Smooth muscle cell (in vitro differentiated cells): ENCODE results near the gene CFAP206. TPM values are rescaled to one million over a fixed set of nuclear protein-coding genes. Genes with fewer than 3 reads are reported as not detected.

Experiments
- DNase-seq: peaks from one replicate; lab custom pipeline; 2025; ENCODE audit not compliant: unreplicated experiment; lab: John Stamatoyannopoulos, UW
- H2AFZ ChIP-seq: fragments of 200-600 bp; sonication (generic); 2 replicates; pipeline ENCODE4 v1.6.0; 2016; ENCODE audit warnings: antibody characterized with exemption, low read depth, mild to moderate bottlenecking
- H3F3A ChIP-seq: fragments of 200-600 bp; sonication (generic); 2 replicates; pipeline ENCODE4 v1.6.0; 2017; ENCODE audit warnings: antibody characterized with exemption, low read depth
- H3K27ac ChIP-seq: fragments of 200-600 bp; sonication (generic); 2 replicates; pipeline ENCODE4 v1.5.1; 2016; ENCODE audit warnings: low read depth, mild to moderate bottlenecking
- H3K27me3 ChIP-seq: fragments of 200-600 bp; sonication (generic); 2 replicates; pipeline ENCODE4 v1.6.1; 2016; ENCODE audit warnings: low read depth, mild to moderate bottlenecking
- H3K36me3 ChIP-seq: fragments of 200-600 bp; sonication (generic); 2 replicates; pipeline ENCODE4 v1.5.1; 2016; ENCODE audit warnings: low read depth
- H3K4me1 ChIP-seq: fragments of 200-600 bp; sonication (generic); 2 replicates; pipeline ENCODE4 v1.5.1; 2016; ENCODE audit warnings: low read depth
- H3K4me2 ChIP-seq: fragments of 200-600 bp; sonication (generic); 2 replicates; pipeline ENCODE4 v1.6.0; 2016; ENCODE audit warnings: mild to moderate bottlenecking
- H3K4me3 ChIP-seq: fragments of 200-600 bp; sonication (generic); 2 replicates; pipeline ENCODE4 v1.5.1; 2016; ENCODE audit warnings: mild to moderate bottlenecking
- H3K79me2 ChIP-seq: fragments of 200-600 bp; sonication (generic); 2 replicates; pipeline ENCODE4 v1.6.0; 2016; ENCODE audit warnings: low read depth, mild to moderate bottlenecking
- H3K9ac ChIP-seq: fragments of 200-600 bp; sonication (generic); 2 replicates; pipeline ENCODE4 v1.6.0; 2016; ENCODE audit warnings: low read depth
- H3K9me3 ChIP-seq: fragments of 200-600 bp; sonication (generic); replicated peaks from 2 replicates; pipeline ENCODE4 v1.5.1; 2016; ENCODE audit warnings: low read depth
- H4K20me1 ChIP-seq: fragments of 200-600 bp; sonication (generic); 2 replicates; pipeline ENCODE4 v1.6.0; 2016; ENCODE audit warnings: low read depth
- WGBS: methylation state at CpG from one replicate; pipeline ENCODE4 v1.1.7; 2016; ENCODE audit warnings: low lambda C conversion rate; 5-methylcytosine and 5-hydroxymethylcytosine counted together
- polyA plus RNA-seq: library from polyadenylated mRNA; unstranded; fragments of >200 nt; fragmentation: Nextera tagmentation; extraction: Ambion mirVana; gene quantifications from 2 replicates; pipeline ENCODE4 v1.2.1, GENCODE V29; 2016
- total RNA-seq: library from RNA; depleted of rRNA; stranded (reverse); fragments of >200 nt; gene quantifications from 2 replicates; pipeline ENCODE4 v1.2.3, GENCODE V29; 2014
- TF ChIP-seq, protein P1 (sequence below): fragments of 200-600 bp; sonication (generic); IDR thresholded peaks from 2 replicates; pipeline ENCODE4 v1.5.1; 2017; ENCODE audit warnings: borderline replicate concordance, mild to moderate bottlenecking, antibody characterized with exemption; ENCODE audit not compliant: insufficient read depth, poor library complexity, severe bottlenecking

The CFAP206 gene
- total and polyA plus RNA-seq, 2 experiments from 2014 or later: 0.21 to 2.0 TPM

- TF ChIP-seq, protein P1, sequence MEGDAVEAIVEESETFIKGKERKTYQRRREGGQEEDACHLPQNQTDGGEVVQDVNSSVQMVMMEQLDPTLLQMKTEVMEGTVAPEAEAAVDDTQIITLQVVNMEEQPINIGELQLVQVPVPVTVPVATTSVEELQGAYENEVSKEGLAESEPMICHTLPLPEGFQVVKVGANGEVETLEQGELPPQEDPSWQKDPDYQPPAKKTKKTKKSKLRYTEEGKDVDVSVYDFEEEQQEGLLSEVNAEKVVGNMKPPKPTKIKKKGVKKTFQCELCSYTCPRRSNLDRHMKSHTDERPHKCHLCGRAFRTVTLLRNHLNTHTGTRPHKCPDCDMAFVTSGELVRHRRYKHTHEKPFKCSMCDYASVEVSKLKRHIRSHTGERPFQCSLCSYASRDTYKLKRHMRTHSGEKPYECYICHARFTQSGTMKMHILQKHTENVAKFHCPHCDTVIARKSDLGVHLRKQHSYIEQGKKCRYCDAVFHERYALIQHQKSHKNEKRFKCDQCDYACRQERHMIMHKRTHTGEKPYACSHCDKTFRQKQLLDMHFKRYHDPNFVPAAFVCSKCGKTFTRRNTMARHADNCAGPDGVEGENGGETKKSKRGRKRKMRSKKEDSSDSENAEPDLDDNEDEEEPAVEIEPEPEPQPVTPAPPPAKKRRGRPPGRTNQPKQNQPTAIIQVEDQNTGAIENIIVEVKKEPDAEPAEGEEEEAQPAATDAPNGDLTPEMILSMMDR: no peak
- Histone ChIP-seq H4K20me1 (no peaks in the 10 kb centered on the region), H3K9me3 (no peaks in the 10 kb centered on the region), H3K27me3 (no peaks in the 10 kb centered on the region), H3K36me3 (no peaks in the 10 kb centered on the region), H2AFZ (no peak overlapping the region), H3K79me2 (no peaks in the 10 kb centered on the region), H3K27ac (no peak overlapping the region), H3K4me2 (no peak overlapping the region), H3K4me1 (no peaks in the 10 kb centered on the region), H3K4me3 (no peak overlapping the region), H3F3A (no peaks in the 10 kb centered on the region), H3K9ac (no peak overlapping the region)
- no peak for DNase-seq
- WGBS: 96% methylated on average over 8 of the region's 8 CpGs
Measured at GRCh38 chr6:87494761-87495422, 87.1 kb downstream of the CFAP206 start.

DNA sequence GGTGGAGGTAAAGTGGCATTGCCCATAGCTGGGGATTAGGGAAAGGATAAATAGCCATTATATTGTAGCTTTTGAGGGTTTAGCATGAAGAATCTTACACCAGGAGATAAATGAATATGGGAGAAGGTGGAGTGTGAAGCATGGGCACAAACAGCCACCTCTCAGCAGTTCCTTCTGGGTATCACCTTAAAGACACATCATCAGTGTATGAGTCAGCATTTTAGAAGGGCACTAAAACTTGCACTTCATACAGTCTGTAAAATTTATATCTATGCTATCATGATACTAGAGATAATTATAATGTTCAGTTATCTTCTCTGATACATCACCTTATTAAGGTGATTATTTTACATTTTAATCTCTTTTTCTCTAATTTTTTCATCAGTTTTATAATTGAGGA is 90.3 kb downstream of the CFAP206 start:
- Histone ChIP-seq H2AFZ (no peak overlapping the region), H3F3A (no peaks in the 10 kb centered on the region), H3K4me1 (no peaks in the 10 kb centered on the region), H3K79me2 (no peaks in the 10 kb centered on the region), H3K27ac (no peak overlapping the region), H3K27me3 (no peaks in the 10 kb centered on the region), H3K9ac (no peak overlapping the region), H3K36me3 (no peaks in the 10 kb centered on the region), H3K4me3 (no peak overlapping the region), H4K20me1 (no peaks in the 10 kb centered on the region), H3K4me2 (no peak overlapping the region), H3K9me3 (no peaks in the 10 kb centered on the region)
- no peak for DNase-seq
- TF ChIP-seq, protein P1: no peak

DNA sequence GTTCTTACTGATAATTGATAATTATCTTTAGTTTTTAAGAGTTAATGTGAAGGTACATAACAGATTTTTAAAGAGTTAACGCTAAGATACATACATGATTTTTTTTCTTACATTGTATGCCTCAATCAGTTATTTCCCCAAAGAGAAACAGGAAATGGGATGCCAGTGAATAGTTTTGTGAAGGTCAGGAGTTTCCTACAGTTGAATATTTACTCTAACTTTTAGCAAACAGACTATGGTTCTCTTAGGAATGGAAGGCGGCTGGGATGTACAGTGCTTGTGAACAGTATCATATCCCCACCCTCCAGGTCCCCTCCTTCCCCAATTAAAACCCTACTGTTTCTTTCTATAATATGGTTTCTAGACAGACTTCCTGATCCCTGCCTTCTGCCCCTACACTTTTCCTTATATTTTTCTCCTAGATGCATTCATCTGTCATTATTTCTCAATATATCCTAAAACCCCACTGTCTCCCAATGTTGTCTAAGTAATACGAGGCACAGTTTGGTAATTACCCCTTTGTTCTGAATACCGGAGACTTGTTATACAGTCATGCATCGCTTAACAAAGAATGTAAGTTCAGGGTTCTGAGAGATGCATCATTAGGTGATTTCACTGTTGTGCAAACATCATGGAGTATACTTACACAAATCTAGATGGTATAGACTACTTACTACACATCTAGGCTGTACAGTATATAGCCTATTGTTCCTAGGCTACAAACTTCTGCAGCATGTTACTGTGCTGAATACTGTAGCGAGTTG is 94.2 kb downstream of the CFAP206 start:
- TF ChIP-seq, protein P1: no peak
- H3K79me2 ChIP-seq: no peaks in the 10 kb centered on the region
- H3K27ac ChIP-seq: no peak overlapping the region
- no peaks in the 10 kb centered on the region for H3F3A ChIP-seq
- no peaks in the 10 kb centered on the region for H4K20me1 ChIP-seq
- H3K4me2 ChIP-seq: no peak overlapping the region
- H3K27me3 ChIP-seq: no peaks in the 10 kb centered on the region
- no peak overlapping the region for H3K4me3 ChIP-seq
- H3K36me3 ChIP-seq: no peaks in the 10 kb centered on the region
- 93% methylated on average over 6 of the region's 6 CpGs for WGBS
- no peak for DNase-seq
- no peak overlapping the region for H3K9ac ChIP-seq
- H2AFZ ChIP-seq: no peak overlapping the region
- H3K9me3 ChIP-seq: no peaks in the 10 kb centered on the region
- H3K4me1 ChIP-seq: no peaks in the 10 kb centered on the region
